K562 (cell line): Measurements from ENCODE around the gene PPOX. TPM values are rescaled to one million over a fixed set of nuclear protein-coding genes. Genes with fewer than 3 reads are reported as not detected.

Experiments
- ATAC-seq: fragments of 200-7000 bp; cut with Tn5 transposase; 3 replicates; pipeline ENCODE4 v1.9.1; 2020; ENCODE audit warnings: moderate library complexity
- BruUV-seq: library from RNA; stranded (reverse); fragments of 400-500 nt; replicated peaks from 2 replicates; lab custom pipeline; 2021; lab: Mats Ljungman, UMichigan
- CTCF ChIA-PET: fragments of 300-600 bp; formaldehyde crosslinking; extraction: SDS; loops from one replicate; lab custom pipeline; 2021; ENCODE audit warnings: low intra/inter-chr PET ratio; lab: Yijun Ruan, JAX
- POLR2A ChIA-PET: fragments of 300-600, 350-650 bp; sonication (Branson Sonifier 250); formaldehyde crosslinking; extraction: SDS; loops from one replicate; lab custom pipeline; 2021; ENCODE audit warnings: antibody characterized with exemption, inconsistent platforms; lab: Yijun Ruan, JAX
- DNase-seq, 4 experiments: peaks; one replicate each; pipeline versions ENCODE4 v3.0.0 to v3.0.0-alpha.2; 2011 to 2018; ENCODE audit warnings: low spot score in 3 of 4, mixed read lengths in 3 of 4; ENCODE audit errors: extremely low read depth in 1 of 4
- FAIRE-seq: peaks from 2 replicates; lab custom pipeline; 2011; peaks lifted over from hg19 to GRCh38; lab: Jason Lieb, UNC
- H2AFZ ChIP-seq: 2 replicates; pipeline ENCODE4 v1.6.0; 2011; ENCODE audit warnings: low read depth, low read length, control low read depth, inconsistent platforms
- H3K27ac ChIP-seq: fragments of 200-600 bp; 3 replicates; pipeline ENCODE4 v1.8.0; 2011; ENCODE audit warnings: low read depth, mild to moderate bottlenecking, control low read depth, inconsistent platforms, low read length, moderate library complexity, mixed read lengths; ENCODE audit errors: extremely low read depth
- H3K27me3 ChIP-seq, 2 experiments: fragments of 300-600 bp in 1 of 2; 2 replicates in 1 of 2; 3 replicates in 1 of 2; pipeline versions ENCODE4 v1.6.0 to v1.8.0; 2011; ENCODE audit warnings: inconsistent platforms in 2 of 2, low read length in 2 of 2, mild to moderate bottlenecking in 1 of 2, mixed read lengths in 1 of 2, moderate library complexity in 1 of 2; ENCODE audit not compliant: control insufficient read depth in 2 of 2, insufficient read depth in 2 of 2
- H3K36me3 ChIP-seq: fragments of 300-600 bp; 3 replicates; pipeline ENCODE4 v1.8.0; 2011; ENCODE audit warnings: mild to moderate bottlenecking, low read length, inconsistent platforms; ENCODE audit not compliant: control insufficient read depth, insufficient read depth
- H3K4me1 ChIP-seq, 2 experiments: fragments of 200-600 bp in 1 of 2; replicated peaks in 1 of 2; 2 replicates in 1 of 2; 3 replicates in 1 of 2; pipeline versions ENCODE4 v1.5.1 to v1.8.0; 2011; ENCODE audit warnings: inconsistent platforms in 2 of 2, low read length in 2 of 2, mild to moderate bottlenecking in 1 of 2, mixed read lengths in 1 of 2, moderate library complexity in 1 of 2; ENCODE audit not compliant: control insufficient read depth in 2 of 2, insufficient read depth in 2 of 2
- H3K4me2 ChIP-seq: 2 replicates; pipeline ENCODE4 v1.6.1; 2011; ENCODE audit warnings: low read length, control low read depth, inconsistent platforms, mixed read lengths; ENCODE audit not compliant: insufficient read depth
- H3K4me3 ChIP-seq: fragments of 200-600 bp; sonication (generic), shearing (Covaris generic); 2 replicates; pipeline ENCODE4 v1.5.1; 2016; ENCODE audit warnings: control low read depth, inconsistent platforms
- H3K79me2 ChIP-seq: fragments of 200-600 bp; 3 replicates; pipeline ENCODE4 v1.8.0; 2011; ENCODE audit warnings: low read length, inconsistent platforms; ENCODE audit not compliant: control insufficient read depth, insufficient read depth
- H3K9ac ChIP-seq, 2 experiments: 2 replicates each; pipeline versions ENCODE4 v1.6.0 to v1.6.1; 2011; ENCODE audit warnings: low read depth in 2 of 2, low read length in 2 of 2, control low read depth in 1 of 2, inconsistent platforms in 1 of 2, mild to moderate bottlenecking in 1 of 2, mixed read lengths in 1 of 2; ENCODE audit not compliant: insufficient read depth in 1 of 2
- H3K9me1 ChIP-seq: one replicate; pipeline ENCODE4 v1.6.0; 2011; ENCODE audit warnings: inconsistent platforms, mild to moderate bottlenecking, low read length, moderate library complexity; ENCODE audit not compliant: control insufficient read depth, insufficient read depth
- H3K9me3 ChIP-seq: replicated peaks from 2 replicates; pipeline ENCODE4 v1.5.1; 2011; ENCODE audit warnings: low read depth, low read length, inconsistent platforms; ENCODE audit not compliant: control insufficient read depth, insufficient read depth
- H4K20me1 ChIP-seq: replicated peaks from 2 replicates; pipeline ENCODE4 v1.6.1; 2011; ENCODE audit warnings: low read length, inconsistent platforms, mixed read lengths; ENCODE audit not compliant: control insufficient read depth, insufficient read depth
- HLTF ChIP-seq: fragments of 450-650 bp; IDR thresholded peaks from 2 replicates; pipeline ENCODE4 v1.6.1; 2016
- KDM1A ChIP-seq, 2 experiments: fragments of 450-650 bp; IDR thresholded peaks; 2 replicates each; pipeline ENCODE4 v1.6.1; 2016; ENCODE audit warnings: mild to moderate bottlenecking in 2 of 2
- SREBF1 ChIP-seq: fragments of 150-350 bp; IDR thresholded peaks from 2 replicates; pipeline ENCODE4 v1.6.1; 2014; ENCODE audit warnings: antibody characterized with exemption, low read depth, low read length, borderline replicate concordance
- WGBS: fragments of 100-300 bp; shearing (Covaris generic); methylation state at CpG from one replicate; pipeline ENCODE4 v1.1.6; 2016; ENCODE audit warnings: low coverage, mixed read lengths; ENCODE audit not compliant: insufficient coverage; ENCODE audit errors: missing lambda C conversion rate; 5-methylcytosine and 5-hydroxymethylcytosine counted together
- in situ Hi-C: fragments of 300-500 bp; cut with MboI; formaldehyde crosslinking; loops from 4 replicates; pipeline ENCODE4 v1.15.0; 2018; ENCODE audit warnings: inconsistent platforms, mixed read lengths
- intact Hi-C: fragments of 100-400 bp; cut with micrococcal nuclease; formaldehyde crosslinking; loops from 2 replicates; pipeline ENCODE4 v1.14.2; 2022
- polyA plus RNA-seq, 8 experiments: library from polyadenylated mRNA; depleted of rRNA in 4 of 8; stranded (reverse) in 5 of 8; unstranded in 3 of 8; fragments of >200 nt; fragmentation: Nextera tagmentation in 2 of 8; fragmentation: Illumina TruSeq in 1 of 8; extraction: Ambion mirVana in 2 of 8; extraction: Trizol in 1 of 8; gene quantifications; 2 replicates each; pipeline versions ENCODE4 v1.2.1 to v1.2.3, GENCODE V29; 2011 to 2014; ENCODE audit warnings: inconsistent platforms in 1 of 8, missing spikeins in 1 of 8
- total RNA-seq, 7 experiments: library from RNA; depleted of rRNA in 6 of 7; stranded (reverse); fragments of >200 nt in 6 of 7; fragmentation: Illumina TruSeq in 2 of 7; extraction: Trizol in 2 of 7; gene quantifications; 2 replicates each; pipeline versions ENCODE4 v1.2.1 to v1.2.3, GENCODE V29; 2011 to 2021; ENCODE audit warnings: low replicate concordance in 1 of 7
- TF ChIP-seq, protein P1 (sequence below), 2 experiments: fragments of 450-650 bp in 1 of 2; sonication (generic) in 1 of 2; formaldehyde crosslinking in 1 of 2; IDR thresholded peaks in 1 of 2; conservative IDR thresholded peaks in 1 of 2; 2 replicates each; pipeline versions ENCODE4 v1.6.1 to v1.8.1; 2016 to 2023; ENCODE audit warnings: mild to moderate bottlenecking in 2 of 2, moderate library complexity in 2 of 2, inconsistent platforms in 1 of 2, missing genetic modification reagents in 1 of 2
- TF ChIP-seq, protein P2 (sequence below): sonication (generic); formaldehyde crosslinking; IDR thresholded peaks from 2 replicates; pipeline ENCODE4 v1.8.0; 2022; ENCODE audit warnings: mild to moderate bottlenecking, missing genetic modification reagents

Gene PPOX
- total and polyA plus RNA-seq, 9 of the 15 experiments (the other 6 are each of a cell fraction or from before 2014, with no cell fraction given) = 17.0 to 57.1 (median 38.9) TPM

DNA sequence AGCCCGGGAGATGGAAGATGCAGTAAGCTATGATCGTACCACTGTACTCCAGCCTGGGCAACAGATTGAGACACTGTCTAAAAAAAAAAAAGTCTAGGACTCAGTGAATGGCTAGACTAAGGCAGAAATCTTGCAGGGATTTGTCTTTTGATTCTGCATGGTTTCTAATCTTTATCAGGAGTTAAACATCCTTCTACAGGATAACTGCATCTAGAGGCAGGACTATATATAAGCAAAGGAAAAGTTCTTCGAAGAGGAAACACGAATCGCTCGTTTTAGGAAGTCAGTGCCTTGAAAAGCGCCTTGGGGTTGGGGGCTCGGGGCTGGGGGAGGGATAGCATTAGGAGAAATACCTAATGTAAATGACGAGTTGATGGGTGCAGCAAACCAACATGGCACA, 13.1 kb upstream of the PPOX start:
- H3K4me2 ChIP-seq = peak overlapping the region; percentile 37
- DNase-seq = no peak
- peaks cover 20% of the 10 kb centered on the region for H3K79me2 ChIP-seq
- H3K36me3 ChIP-seq = peaks cover 14% of the 10 kb centered on the region
- H3K9me3 ChIP-seq = no peaks in the 10 kb centered on the region
- ATAC-seq = peak; percentile 7; the same call in 2 of the 3 replicates
- no peaks in the 10 kb centered on the region for H4K20me1 ChIP-seq
- TF ChIP-seq, protein P1, sequence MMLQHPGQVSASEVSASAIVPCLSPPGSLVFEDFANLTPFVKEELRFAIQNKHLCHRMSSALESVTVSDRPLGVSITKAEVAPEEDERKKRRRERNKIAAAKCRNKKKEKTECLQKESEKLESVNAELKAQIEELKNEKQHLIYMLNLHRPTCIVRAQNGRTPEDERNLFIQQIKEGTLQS (IDR thresholded peaks at IDR 0.05) = no peak
- TF ChIP-seq, protein P1 (CRISPR knock-in tag; conservative IDR thresholded peaks at IDR 0.05) = no peak
- TF ChIP-seq, protein P2, sequence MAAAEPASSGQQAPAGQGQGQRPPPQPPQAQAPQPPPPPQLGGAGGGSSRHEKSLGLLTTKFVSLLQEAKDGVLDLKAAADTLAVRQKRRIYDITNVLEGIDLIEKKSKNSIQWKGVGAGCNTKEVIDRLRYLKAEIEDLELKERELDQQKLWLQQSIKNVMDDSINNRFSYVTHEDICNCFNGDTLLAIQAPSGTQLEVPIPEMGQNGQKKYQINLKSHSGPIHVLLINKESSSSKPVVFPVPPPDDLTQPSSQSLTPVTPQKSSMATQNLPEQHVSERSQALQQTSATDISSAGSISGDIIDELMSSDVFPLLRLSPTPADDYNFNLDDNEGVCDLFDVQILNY (CRISPR knock-in tag) = no peak
- TF ChIP-seq SREBF1 (no peak), KDM1A (IDR thresholded peaks at IDR 0.05) (peak in 1 of 2 experiments; percentile 7; a peak in 1 of 4 replicates), HLTF (no peak)
- no TSS peak for BruUV-seq
- WGBS = 20% methylated on average over 8 of the region's 9 CpGs
- in situ Hi-C loops (no loop called here), intact Hi-C loops (no loop called here)
- H3K9ac ChIP-seq = peak overlapping the region in 1 of 2 experiments; percentile 94; a peak in 2 of 4 replicates
- peak overlapping the region; percentile 93 for H2AFZ ChIP-seq
- H3K9me1 ChIP-seq = no peaks in the 10 kb centered on the region
- peak overlapping the region; percentile 92; the same call in 2 of the 3 replicates for H3K27ac ChIP-seq
- H3K27me3 ChIP-seq = no peaks in the 10 kb centered on the region
- FAIRE-seq = peak; percentile 73
- CTCF ChIA-PET = no interaction called here
- POLR2A ChIA-PET = interaction anchor here (0.6 to 2.7 kb wide), 16 partner anchors 9 to 1368 kb away, joined by 3 to 30 read pairs (median 4); partner anchors contain the start of genes DEDD, NDUFS2, PPOX and USF1
- H3K4me1 ChIP-seq = peaks cover 6 to 14% of the 10 kb centered on the region in 2 experiments; a peak in 3 of 5 replicates
- peak overlapping the region; percentile 52 for H3K4me3 ChIP-seq
